ENCODE data around the gene UBAP1L.
A peak's percentile ranks its signal among the peaks of the same experiment; 100 is the strongest.
"Not testable (repeated sequence)": the region's sequence is repeated elsewhere in the genome, so short reads cannot be mapped to it uniquely, and the experiment has no call there.

UBAP1L gene

DNA sequence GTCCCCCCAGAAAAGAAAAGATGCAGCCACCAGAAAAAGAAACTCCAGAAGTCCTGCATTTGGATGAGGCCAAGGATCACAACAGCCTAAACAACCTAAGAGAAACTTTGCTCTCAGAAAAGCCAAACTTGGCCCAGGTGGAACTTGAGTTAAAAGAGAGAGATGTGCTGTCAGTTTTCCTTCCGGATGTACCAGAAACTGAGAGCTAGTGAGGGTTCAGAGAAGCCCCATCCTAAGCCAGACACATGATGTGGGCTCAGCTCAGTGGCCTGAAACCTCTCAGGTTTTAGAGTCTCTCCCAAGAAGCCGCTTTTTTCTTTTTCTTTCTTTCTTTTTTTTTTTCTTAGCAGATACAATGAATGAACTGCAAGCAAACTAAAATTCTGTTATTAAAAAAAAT lies 62.0 kb downstream of the UBAP1L start:
- Mint-ChIP-seq H3K36me3 (ENCODE audit: insufficient read depth) (peaks cover 4% of the 10 kb centered on the region), H3K27me3 (no peaks in the 10 kb centered on the region), H3K9me3 (no peaks in the 10 kb centered on the region), H3K4me1 (peaks cover 13% of the 10 kb centered on the region), H3K4me3 (no peak overlapping the region), H3K27ac (ENCODE audit: low read depth) (no peak overlapping the region)
- ATAC-seq (replicated peaks; ENCODE audit: extremely low read depth, poor library complexity, severe bottlenecking) (no peak), DNase-seq (ENCODE audit: low spot score in 2 of 2) (no peak)

DNA sequence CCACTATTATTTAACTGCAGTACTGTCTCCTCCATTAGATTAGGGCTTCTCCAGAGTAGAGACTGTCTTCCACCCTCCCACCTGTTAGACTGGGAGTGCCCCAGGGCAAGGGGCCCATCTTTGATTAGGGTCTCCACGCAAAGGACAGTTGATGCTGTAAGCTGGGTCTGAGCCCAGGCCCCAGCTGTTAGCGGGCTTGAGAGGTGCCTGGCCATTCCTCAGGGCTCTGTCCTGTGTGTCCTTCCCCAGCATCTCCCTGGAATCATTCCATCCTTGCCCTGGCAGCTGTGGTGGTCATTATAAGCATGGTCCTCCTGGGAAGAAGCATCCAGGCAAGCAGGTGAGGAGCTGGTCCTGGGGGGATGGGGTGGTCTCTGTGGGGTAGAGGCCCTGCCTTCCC lies 63.7 kb downstream of the UBAP1L start:
- Mint-ChIP-seq H3K27ac (ENCODE audit: low read depth) (peak overlapping the region; percentile 22), H3K4me1 (peaks cover 13% of the 10 kb centered on the region), H3K36me3 (ENCODE audit: insufficient read depth) (peaks cover 4% of the 10 kb centered on the region), H3K27me3 (no peaks in the 10 kb centered on the region), H3K9me3 (no peaks in the 10 kb centered on the region), H3K4me3 (no peak overlapping the region)
- DNase-seq (ENCODE audit: low spot score in 2 of 2) (no peak), ATAC-seq (replicated peaks; ENCODE audit: extremely low read depth, poor library complexity, severe bottlenecking) (no peak)

DNA sequence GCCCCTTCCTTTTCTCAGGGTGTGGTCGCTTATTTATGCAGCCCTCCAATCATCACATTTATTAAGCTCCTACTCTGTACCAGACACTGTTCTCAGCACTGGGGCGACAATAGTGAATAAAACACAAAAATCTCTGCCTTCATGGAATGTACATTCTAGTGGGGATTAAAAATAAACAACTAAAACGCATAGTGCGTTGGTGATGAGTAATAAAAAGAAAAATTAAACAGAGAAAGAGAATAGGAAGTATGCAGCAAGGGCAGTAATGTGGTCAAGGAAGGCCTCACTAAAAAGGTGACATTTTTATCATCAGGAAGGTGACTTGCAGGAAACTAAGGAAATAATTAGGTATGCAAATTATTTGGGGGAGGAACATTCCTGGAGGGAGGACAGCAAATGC lies 64.7 kb downstream of the UBAP1L start:
- ATAC-seq (replicated peaks; ENCODE audit: extremely low read depth, poor library complexity, severe bottlenecking): no peak
- H3K4me3 Mint-ChIP-seq: no peak overlapping the region
- DNase-seq (ENCODE audit: low spot score in 2 of 2): no peak
- peaks cover 13% of the 10 kb centered on the region for H3K4me1 Mint-ChIP-seq
- H3K27me3 Mint-ChIP-seq: peaks cover 3% of the 10 kb centered on the region
- peak overlapping the region; percentile 20 for H3K27ac Mint-ChIP-seq (ENCODE audit: low read depth)
- H3K9me3 Mint-ChIP-seq: no peaks in the 10 kb centered on the region
- H3K36me3 Mint-ChIP-seq (ENCODE audit: insufficient read depth): peaks cover 4% of the 10 kb centered on the region

DNA sequence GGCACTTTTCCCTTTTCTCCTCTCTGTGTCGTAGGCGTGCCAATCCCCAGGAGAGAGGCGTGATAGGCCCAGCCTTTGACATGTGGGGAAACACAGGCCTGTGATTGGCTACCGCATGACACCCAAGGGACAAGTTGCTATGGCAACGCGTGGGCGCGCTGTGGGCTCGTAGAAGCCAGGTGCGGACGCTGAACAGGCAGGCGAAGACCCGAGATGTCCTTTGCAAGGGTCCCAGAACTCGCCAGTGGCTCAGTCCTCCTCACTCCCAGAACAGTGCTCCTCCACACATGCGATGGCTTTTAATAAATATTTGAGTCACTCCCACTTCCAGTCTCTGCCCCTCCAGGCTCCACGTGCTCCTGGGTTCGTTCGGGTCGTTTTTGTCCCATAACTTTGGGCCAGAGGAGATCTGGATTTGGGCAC lies 65.6 kb downstream of the UBAP1L start:
- H3K27me3 Mint-ChIP-seq: peaks cover 6% of the 10 kb centered on the region

DNA sequence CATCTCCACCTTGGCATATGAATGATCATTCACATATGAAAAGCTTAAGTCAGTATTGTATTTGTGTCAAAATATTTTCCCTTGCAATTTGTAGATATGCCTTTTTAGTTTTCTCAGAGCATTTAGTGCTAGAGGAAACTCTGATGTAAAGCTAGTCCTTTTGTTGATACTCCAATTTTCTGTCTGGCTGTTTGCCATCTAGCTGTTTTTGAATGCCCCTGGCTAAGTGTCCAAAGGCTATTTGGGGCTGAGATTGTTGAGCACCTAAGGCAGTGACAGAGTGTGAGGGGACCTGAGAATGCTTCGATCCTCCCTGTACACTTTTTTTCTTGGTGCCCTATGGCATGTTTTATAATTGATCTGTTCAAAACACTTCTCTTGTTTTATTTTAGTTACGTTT lies 66.8 kb downstream of the UBAP1L start:
- Mint-ChIP-seq H3K27me3 (peaks cover 6% of the 10 kb centered on the region), H3K27ac (ENCODE audit: low read depth) (no peak overlapping the region), H3K9me3 (no peaks in the 10 kb centered on the region), H3K4me3 (no peak overlapping the region), H3K4me1 (peaks cover 13% of the 10 kb centered on the region), H3K36me3 (ENCODE audit: insufficient read depth) (peaks cover 4% of the 10 kb centered on the region)
- DNase-seq (ENCODE audit: low spot score in 2 of 2): no peak
- no peak for ATAC-seq (replicated peaks; ENCODE audit: extremely low read depth, poor library complexity, severe bottlenecking)

More for the DNA sequence above, 65.6 kb downstream of the UBAP1L start:
- H3K27ac Mint-ChIP-seq (ENCODE audit: low read depth): peak overlapping the region; percentile 72
- DNase-seq (ENCODE audit: low spot score in 2 of 2) (peak; percentile 61 to 72), ATAC-seq (replicated peaks; ENCODE audit: extremely low read depth, poor library complexity, severe bottlenecking) (peak; percentile 97)
- peak overlapping the region; percentile 57 for H3K4me3 Mint-ChIP-seq
- H3K36me3 Mint-ChIP-seq (ENCODE audit: insufficient read depth): peaks cover 4% of the 10 kb centered on the region
- H3K9me3 Mint-ChIP-seq: no peaks in the 10 kb centered on the region
- peaks cover 13% of the 10 kb centered on the region for H3K4me1 Mint-ChIP-seq

DNA sequence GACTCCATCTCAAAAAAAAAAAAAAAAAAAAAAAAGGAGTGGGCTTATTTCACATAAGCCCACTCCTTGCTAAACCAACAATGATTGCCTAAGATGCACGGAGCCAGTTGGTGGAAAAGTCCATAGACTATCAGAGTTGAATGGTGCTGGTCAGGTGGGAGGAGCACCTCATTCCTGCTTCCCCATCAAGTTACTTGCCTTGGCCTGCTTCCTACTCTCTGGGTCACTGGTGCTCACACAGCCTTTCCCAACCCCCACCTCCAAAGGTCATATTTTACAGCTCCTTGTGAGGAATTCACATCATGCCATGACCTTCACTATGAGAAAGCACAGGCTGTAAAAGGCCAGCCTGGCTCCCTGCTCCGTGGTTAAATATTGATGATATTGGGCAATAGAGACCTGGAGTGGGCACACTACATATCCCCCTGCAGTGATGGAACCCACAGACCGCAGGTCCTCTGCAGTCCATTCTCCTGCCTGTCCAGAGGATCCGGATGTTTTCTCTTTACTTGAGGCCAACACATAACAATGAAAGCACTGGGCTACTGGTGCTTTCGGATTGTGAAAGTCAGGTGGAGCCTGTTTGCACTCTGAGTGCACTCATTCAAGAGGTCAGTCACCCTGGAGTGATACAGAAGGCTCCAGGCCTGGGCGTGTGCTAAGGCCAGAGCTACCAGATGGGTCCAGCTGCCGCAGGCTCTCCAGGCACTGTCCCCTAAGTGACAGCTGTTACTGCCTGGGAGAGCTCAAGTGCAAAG lies 70.1 kb downstream of the UBAP1L start, which contains the start of gene SLC51B:
Gene SLC51B, plus strand, starts transcription at position 664 of the 758 bp plus-strand sequence. CDS start 4,618 bp downstream, outside the sequence.
- H3K4me1 Mint-ChIP-seq: peaks cover 8% of the 10 kb centered on the region
- no peak within 1 kb of the TSS for H3K4me3 Mint-ChIP-seq
- no peaks in the 10 kb centered on the region for H3K9me3 Mint-ChIP-seq
- no peak within 1 kb of the TSS for H3K27ac Mint-ChIP-seq (ENCODE audit: low read depth)
- peaks cover 6% of the 10 kb centered on the region for H3K27me3 Mint-ChIP-seq
- H3K36me3 Mint-ChIP-seq (ENCODE audit: insufficient read depth): peaks cover 2% of the 10 kb centered on the region
- no peak for ATAC-seq (replicated peaks; ENCODE audit: extremely low read depth, poor library complexity, severe bottlenecking)
- DNase-seq (ENCODE audit: low spot score in 2 of 2): no peak

DNA sequence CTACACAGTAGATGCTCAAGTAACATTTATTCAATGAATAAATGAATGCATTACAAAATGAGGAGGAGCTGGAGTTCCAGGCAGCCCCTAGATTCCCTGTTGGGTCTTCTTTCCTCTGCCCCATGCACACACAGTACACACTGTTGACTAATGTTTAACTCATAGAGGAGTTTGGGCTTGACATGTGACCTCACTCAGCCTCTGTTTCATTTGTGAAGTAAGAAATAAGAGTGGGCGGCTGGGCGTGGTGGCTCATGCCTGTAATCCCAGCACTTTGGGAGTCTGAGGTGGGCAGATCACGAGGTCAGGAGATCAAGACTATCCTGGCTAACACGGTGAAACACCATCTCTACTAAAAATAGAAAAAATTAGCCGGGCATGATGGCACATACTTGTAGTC lies 70.8 kb downstream of the UBAP1L start:
- H3K4me1 Mint-ChIP-seq; ATAC-seq (replicated peaks; ENCODE audit: extremely low read depth, poor library complexity, severe bottlenecking); H3K27me3 Mint-ChIP-seq; DNase-seq (ENCODE audit: low spot score in 2 of 2); H3K36me3 Mint-ChIP-seq (ENCODE audit: insufficient read depth); H3K27ac Mint-ChIP-seq (ENCODE audit: low read depth); H3K4me3 Mint-ChIP-seq; H3K9me3 Mint-ChIP-seq: not testable (repeated sequence)

DNA sequence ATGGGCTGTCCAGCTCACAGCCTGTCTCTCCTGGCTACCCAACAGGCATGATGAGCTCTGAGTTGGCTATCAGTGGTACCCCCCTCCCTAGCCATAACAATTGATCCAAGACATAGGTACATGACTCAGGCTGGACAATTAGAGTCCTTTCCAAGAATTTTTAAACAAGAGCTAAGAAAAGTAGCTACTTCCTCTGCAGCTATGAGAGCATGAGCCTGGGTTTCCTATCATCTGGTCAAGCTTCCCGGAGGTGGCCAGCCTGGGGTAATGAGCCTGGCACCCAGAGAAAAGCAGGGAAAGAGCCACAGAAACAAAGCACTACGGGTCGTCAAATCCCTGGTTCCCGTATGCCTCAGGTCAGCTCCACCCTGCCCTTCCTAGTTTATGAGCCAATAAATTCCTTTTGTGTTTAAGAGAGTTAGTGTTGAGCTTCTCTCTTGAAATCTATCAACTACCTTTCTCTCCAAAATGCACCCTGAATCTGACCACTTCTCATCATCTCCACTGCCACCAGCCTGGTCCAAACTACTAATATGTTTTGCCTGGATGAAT lies 72.1 kb downstream of the UBAP1L start:
- H3K4me3 Mint-ChIP-seq: no peak overlapping the region
- H3K27me3 Mint-ChIP-seq: peaks cover 6% of the 10 kb centered on the region
- no peak for DNase-seq (ENCODE audit: low spot score in 2 of 2)
- no peaks in the 10 kb centered on the region for H3K36me3 Mint-ChIP-seq (ENCODE audit: insufficient read depth)
- H3K27ac Mint-ChIP-seq (ENCODE audit: low read depth): no peak overlapping the region
- H3K4me1 Mint-ChIP-seq: no peaks in the 10 kb centered on the region
- H3K9me3 Mint-ChIP-seq: no peaks in the 10 kb centered on the region
- ATAC-seq (replicated peaks; ENCODE audit: extremely low read depth, poor library complexity, severe bottlenecking): no peak
